Chondrocyte (in vitro differentiated cells): Measurements from ENCODE around the gene CUL4A. TPM values are rescaled to one million over a fixed set of nuclear protein-coding genes. Genes with fewer than 3 reads are reported as not detected.

Experiments
- DNase-seq: peaks from one replicate; pipeline ENCODE4 v3.0.0; 2021; ENCODE audit warnings: mixed read lengths, low spot score
- H3K27ac Mint-ChIP-seq: one replicate; pipeline ENCODE4 v1.8.0; 2021; ENCODE audit warnings: mild to moderate bottlenecking, moderate library complexity, mixed read lengths; ENCODE audit not compliant: unreplicated experiment
- H3K27me3 Mint-ChIP-seq: 2 replicates; pipeline ENCODE4 v1.8.0; 2021; ENCODE audit warnings: low read depth, mixed read lengths
- H3K36me3 Mint-ChIP-seq: 2 replicates; pipeline ENCODE4 v1.8.0; 2021; ENCODE audit warnings: low read depth, mixed read lengths
- H3K4me1 Mint-ChIP-seq: 2 replicates; pipeline ENCODE4 v1.8.0; 2021; ENCODE audit warnings: low read depth, mild to moderate bottlenecking, mixed read lengths
- H3K4me3 Mint-ChIP-seq: one replicate; pipeline ENCODE4 v1.8.0; 2021; ENCODE audit warnings: mild to moderate bottlenecking, moderate library complexity, mixed read lengths; ENCODE audit not compliant: unreplicated experiment
- H3K9me3 Mint-ChIP-seq: 2 replicates; pipeline ENCODE4 v1.8.0; 2021; ENCODE audit warnings: low read depth, mixed read lengths
- total RNA-seq: library from RNA; stranded (reverse); gene quantifications from 3 replicates; pipeline ENCODE4 v1.2.1, GENCODE V29; 2021
- TF ChIP-seq, protein P1 (sequence below): fragments of 200-600 bp; sonication (generic); IDR thresholded peaks from 2 replicates; pipeline ENCODE4 v1.5.0; 2021; ENCODE audit warnings: antibody characterized with exemption, mild to moderate bottlenecking, moderate library complexity

The CUL4A gene
- total RNA-seq, 1 donor from 2014 or later, result 64.6 TPM

DNA sequence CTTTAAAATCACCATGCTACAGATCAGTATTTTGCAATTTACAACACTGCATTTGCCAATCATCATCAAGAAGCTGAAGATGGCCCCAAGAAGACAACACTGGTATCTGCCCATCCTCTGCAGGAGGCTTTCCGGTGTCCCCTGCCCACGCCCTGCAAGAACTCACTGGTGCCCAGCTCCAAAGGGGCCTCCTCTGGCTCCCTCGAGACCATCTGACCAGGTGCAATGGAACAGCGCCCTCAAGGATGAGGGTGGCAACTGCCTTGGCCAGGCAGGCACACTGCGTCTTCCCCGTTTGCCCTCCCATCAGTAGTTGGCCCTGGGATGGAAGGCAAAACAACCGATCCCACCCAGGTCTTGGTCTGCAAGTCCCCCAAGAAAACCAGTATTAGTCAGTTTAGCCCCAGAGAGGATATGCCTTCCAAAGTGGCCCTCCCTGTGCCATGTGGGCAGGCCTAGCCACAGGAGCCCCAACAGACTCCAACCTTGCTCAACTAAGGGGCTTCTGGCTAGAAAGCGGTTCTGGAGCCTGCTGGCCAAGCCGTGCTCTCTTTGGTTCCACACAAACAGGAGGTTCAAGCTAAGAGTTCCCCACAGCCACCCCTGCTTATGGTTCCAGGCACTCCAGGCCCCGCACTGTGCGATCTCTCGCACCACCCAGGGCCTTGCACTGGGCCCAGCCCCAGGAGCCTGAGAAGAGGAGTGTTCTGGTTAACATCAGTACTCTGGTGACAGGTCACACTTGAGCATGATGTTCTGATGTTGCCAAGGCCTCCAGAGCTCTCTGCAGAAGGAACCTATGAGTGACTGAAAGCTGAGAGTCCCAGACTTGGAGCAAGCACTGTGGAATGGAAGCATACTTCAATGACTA, 5.7 kb upstream of the CUL4A start:
- Mint-ChIP-seq H3K27me3 (no peaks in the 10 kb centered on the region), H3K4me1 (peaks cover 47% of the 10 kb centered on the region)
- DNase-seq, result no peak

DNA sequence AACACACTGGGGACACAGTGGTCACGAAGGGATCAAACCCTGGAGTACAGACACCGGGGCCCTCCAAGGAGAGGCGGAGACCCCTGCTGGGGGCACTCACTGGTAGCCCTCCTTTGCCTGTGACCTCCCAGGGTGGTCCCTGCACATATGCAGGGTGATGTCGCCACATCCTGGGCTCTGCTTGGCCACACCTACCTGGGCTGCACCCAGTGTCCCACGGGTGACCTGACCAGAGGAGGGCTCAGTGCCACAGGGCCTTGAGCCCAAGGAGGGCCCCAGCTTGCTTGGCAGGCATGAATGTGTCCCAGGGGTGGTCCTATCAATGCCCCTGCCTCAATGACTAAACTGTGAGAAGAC, 5.1 kb upstream of the CUL4A start:
- Mint-ChIP-seq H3K36me3 (peaks cover 3% of the 10 kb centered on the region), H3K4me3 (no peak overlapping the region), H3K27me3 (no peaks in the 10 kb centered on the region), H3K27ac (no peak overlapping the region), H3K9me3 (no peaks in the 10 kb centered on the region), H3K4me1 (peaks cover 47% of the 10 kb centered on the region)
- DNase-seq, result no peak
- TF ChIP-seq, protein P1, sequence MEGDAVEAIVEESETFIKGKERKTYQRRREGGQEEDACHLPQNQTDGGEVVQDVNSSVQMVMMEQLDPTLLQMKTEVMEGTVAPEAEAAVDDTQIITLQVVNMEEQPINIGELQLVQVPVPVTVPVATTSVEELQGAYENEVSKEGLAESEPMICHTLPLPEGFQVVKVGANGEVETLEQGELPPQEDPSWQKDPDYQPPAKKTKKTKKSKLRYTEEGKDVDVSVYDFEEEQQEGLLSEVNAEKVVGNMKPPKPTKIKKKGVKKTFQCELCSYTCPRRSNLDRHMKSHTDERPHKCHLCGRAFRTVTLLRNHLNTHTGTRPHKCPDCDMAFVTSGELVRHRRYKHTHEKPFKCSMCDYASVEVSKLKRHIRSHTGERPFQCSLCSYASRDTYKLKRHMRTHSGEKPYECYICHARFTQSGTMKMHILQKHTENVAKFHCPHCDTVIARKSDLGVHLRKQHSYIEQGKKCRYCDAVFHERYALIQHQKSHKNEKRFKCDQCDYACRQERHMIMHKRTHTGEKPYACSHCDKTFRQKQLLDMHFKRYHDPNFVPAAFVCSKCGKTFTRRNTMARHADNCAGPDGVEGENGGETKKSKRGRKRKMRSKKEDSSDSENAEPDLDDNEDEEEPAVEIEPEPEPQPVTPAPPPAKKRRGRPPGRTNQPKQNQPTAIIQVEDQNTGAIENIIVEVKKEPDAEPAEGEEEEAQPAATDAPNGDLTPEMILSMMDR, result no peak

More for the DNA sequence above, 5.7 kb upstream of the CUL4A start:
- H3K4me3 Mint-ChIP-seq, result no peak overlapping the region
- no peak overlapping the region for H3K27ac Mint-ChIP-seq
- no peaks in the 10 kb centered on the region for H3K9me3 Mint-ChIP-seq
- H3K36me3 Mint-ChIP-seq, result peaks cover 6% of the 10 kb centered on the region
- TF ChIP-seq, protein P1, result no peak

DNA sequence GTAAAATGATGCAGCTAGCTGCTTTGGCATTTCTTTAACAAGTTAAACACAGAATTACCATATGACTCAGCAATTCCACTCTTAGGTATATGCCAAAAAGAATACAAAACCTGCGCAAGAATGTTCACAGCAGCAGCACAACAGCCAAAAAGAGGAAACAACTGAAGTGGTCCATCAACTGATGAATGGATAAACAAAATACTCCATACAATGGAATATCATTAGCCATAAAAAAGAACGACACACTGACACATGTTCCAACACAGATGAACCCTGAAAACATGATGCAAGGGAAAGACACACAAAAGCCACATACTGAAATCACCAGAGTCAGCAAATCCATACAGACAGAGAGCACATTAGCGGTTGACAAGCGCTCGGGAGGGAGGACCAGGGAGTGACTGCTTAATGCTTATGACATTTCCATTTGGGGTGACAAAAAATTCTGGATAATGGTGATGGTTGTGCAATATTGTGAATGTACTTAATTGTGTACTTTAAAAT, 3.9 kb upstream of the CUL4A start:
- DNase-seq, result no peak

DNA sequence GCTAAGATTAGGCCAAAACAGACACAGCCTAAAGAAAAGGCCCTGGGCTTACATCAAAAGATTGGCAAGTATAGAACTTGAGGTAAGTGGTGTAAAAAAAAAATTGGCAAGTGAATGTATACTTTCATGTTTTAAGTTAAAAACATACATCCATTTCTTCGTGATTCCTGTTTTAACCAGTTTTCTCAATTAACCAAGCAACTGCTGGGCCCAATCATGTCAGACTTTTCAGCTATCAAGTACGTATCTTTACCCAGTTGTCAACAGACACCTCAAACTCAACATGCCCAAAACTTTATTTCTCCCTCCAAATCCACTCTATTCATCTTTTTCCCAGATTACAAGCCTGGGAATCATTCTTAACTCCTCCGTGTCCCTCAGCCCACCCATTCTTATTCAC, 2.0 kb upstream of the CUL4A start:
- H3K9me3 Mint-ChIP-seq, result no peaks in the 10 kb centered on the region
- no peak for DNase-seq
- TF ChIP-seq, protein P1, result no peak
- peak overlapping the region; percentile 86 for H3K4me3 Mint-ChIP-seq
- no peaks in the 10 kb centered on the region for H3K27me3 Mint-ChIP-seq
- H3K4me1 Mint-ChIP-seq, result peaks cover 67% of the 10 kb centered on the region
- peak overlapping the region; percentile 92 for H3K27ac Mint-ChIP-seq
- H3K36me3 Mint-ChIP-seq, result peaks cover 4% of the 10 kb centered on the region

More for the DNA sequence above, 3.9 kb upstream of the CUL4A start:
- Mint-ChIP-seq H3K4me3 (no peak overlapping the region), H3K9me3 (no peaks in the 10 kb centered on the region), H3K27ac (peak overlapping the region; percentile 34), H3K27me3 (no peaks in the 10 kb centered on the region), H3K36me3 (no peaks in the 10 kb centered on the region), H3K4me1 (peaks cover 51% of the 10 kb centered on the region)
- TF ChIP-seq, protein P1, result no peak

DNA sequence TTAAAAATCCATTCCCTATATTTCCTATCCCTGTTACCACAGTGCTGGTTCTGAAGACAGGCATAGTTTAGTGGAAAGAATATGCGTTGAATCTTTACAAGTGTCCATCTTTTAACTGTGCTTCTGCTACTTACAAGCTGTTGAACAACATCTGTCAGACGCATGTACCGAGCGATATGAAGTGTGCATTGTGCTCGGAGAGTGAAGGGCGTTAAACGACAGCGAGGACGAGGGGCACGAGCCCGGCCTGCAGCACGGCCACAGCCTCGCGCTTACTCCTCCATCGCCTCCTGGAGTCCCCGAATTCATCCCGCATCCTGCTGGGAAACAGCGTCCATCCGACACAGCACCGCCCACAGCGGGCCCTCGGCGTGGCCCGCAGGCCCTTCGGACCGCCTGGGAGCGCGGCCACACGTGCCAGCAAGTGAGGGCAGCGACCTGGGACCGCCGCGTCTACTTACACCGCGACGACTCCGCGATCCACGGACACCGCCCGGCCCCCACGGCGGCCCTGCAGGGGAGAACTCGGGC, 1.5 kb upstream of the CUL4A start:
- Mint-ChIP-seq H3K36me3 (peaks cover 4% of the 10 kb centered on the region), H3K4me1 (peaks cover 63% of the 10 kb centered on the region), H3K27ac (peak overlapping the region; percentile 92), H3K9me3 (no peaks in the 10 kb centered on the region), H3K27me3 (no peaks in the 10 kb centered on the region), H3K4me3 (peak overlapping the region; percentile 86)
- DNase-seq, result no peak
- TF ChIP-seq, protein P1, result peak; percentile 38
